ENCODE results near the gene GREM2. TPM values are rescaled to one million over a fixed set of nuclear protein-coding genes. Genes with fewer than 3 reads are reported as not detected.

The GREM2 gene
- total and polyA plus RNA-seq, 2 donors (not counting 1 experiment from before 2014, with no cell fraction given) = not detected

DNA sequence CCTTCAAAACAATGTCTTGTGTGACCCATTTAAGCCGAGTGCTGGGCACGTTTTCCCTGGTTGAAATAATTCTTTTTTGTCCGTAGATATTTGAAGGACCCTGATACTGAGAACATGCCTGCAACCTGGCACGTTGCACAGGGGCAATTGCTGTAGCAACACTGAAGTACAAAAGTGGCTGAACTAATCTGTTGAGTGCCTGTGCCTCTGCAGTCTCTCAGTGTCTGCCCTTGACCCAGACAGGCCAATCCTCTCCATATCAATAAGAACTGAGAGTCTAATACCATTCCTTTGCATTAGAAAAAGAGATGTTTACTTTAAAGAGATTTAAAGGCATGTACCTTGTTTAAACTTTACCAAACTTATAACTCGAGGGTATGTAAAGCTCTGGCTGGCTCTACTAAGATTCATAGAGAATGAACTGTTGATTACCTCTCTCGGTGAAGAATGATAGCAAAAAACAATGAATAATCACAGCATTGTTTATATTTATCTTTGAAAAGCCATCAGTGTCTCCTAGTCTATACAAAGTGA is 2.4 kb downstream of the GREM2 start:
- no peaks in the 10 kb centered on the region for H3K9me3 Mint-ChIP-seq (ENCODE audit: insufficient read depth)
- Histone ChIP-seq H3K27me3 (replicated peaks in 1 of 4; ENCODE audit: control extremely low read depth in 1 of 4, control insufficient read depth in 3 of 4, insufficient read depth in 4 of 4, low read length in 3 of 4) (peaks cover 0 to 22% (median 18%) of the 10 kb centered on the region in 4 experiments), H3K79me2 (ENCODE audit: control insufficient read depth, insufficient read depth, low read length) (no peaks in the 10 kb centered on the region), H2AFZ (ENCODE audit: insufficient read depth, low read depth, low read length, poor library complexity, severe bottlenecking) (no peak overlapping the region), H3K36me3 (replicated peaks in 1 of 2; ENCODE audit: control extremely low read depth in 1 of 2, control insufficient read depth in 1 of 2, extremely low read depth in 1 of 2, insufficient read depth in 2 of 2, low read length in 1 of 2) (no peaks in the 10 kb centered on the region), H4K20me1 (ENCODE audit: control insufficient read depth, insufficient read depth, low read length, poor library complexity, severe bottlenecking) (no peaks in the 10 kb centered on the region), H3K4me3 (ENCODE audit: control extremely low read depth in 1 of 5, extremely low read depth in 1 of 5, insufficient read depth in 1 of 5, low read depth in 2 of 5, low read length in 4 of 5) (no peak overlapping the region), H3K4me1 (ENCODE audit: control insufficient read depth in 2 of 2, insufficient read depth in 2 of 2, low read length in 2 of 2) (peaks cover 9 to 15% of the 10 kb centered on the region in 2 donors), H3K9me3 (ENCODE audit: control extremely low read depth in 1 of 3, control insufficient read depth in 2 of 3, insufficient read depth in 1 of 3, low read length in 2 of 3) (no peaks in the 10 kb centered on the region), H3K27ac (ENCODE audit: low read length in 2 of 2) (no peak overlapping the region), H3K9ac (ENCODE audit: low read length) (no peak overlapping the region), H3K4me2 (replicated peaks; ENCODE audit: low read depth, low read length, poor library complexity, severe bottlenecking) (no peak overlapping the region)
- no peak for ATAC-seq (ENCODE audit: low read depth)
- no peak for DNase-seq
- H3K4me1 Mint-ChIP-seq = peaks cover 13% of the 10 kb centered on the region
- TF ChIP-seq EZH2 (IDR thresholded peaks at IDR 0.05; ENCODE audit: borderline replicate concordance, insufficient read depth, low read depth, low read length, poor library complexity, severe bottlenecking) (no peak), CTCF (IDR thresholded peaks at IDR 0.05) (no peak)
- H3K27me3 Mint-ChIP-seq = peaks cover 41% of the 10 kb centered on the region
- intact Hi-C loops (cut with micrococcal nuclease) = no loop called here
- no peak overlapping the region for H3K27ac Mint-ChIP-seq
- CTCF ChIA-PET = interaction anchor here (0.6 kb wide), 1 partner anchor 1047 kb away, joined by 3 read pairs; no protein-coding TSS in a partner anchor
- POLR2A ChIA-PET = no interaction called here
- WGBS (ENCODE audit: insufficient coverage) = 48% methylated on average over 4 of the region's 6 CpGs
- no peak overlapping the region for H3K4me3 Mint-ChIP-seq

GRCh38 chr1:240608707-240609106 is 3.2 kb downstream of the GREM2 start:
- WGBS (ENCODE audit: insufficient coverage) = no CpG with 5 or more reads among the region's 2 CpGs
- Mint-ChIP-seq H3K4me1 (peaks cover 13% of the 10 kb centered on the region), H3K9me3 (ENCODE audit: insufficient read depth) (no peaks in the 10 kb centered on the region), H3K27ac (no peak overlapping the region), H3K27me3 (peaks cover 41% of the 10 kb centered on the region), H3K4me3 (no peak overlapping the region)
- ATAC-seq (ENCODE audit: low read depth) = no peak
- Histone ChIP-seq H3K4me2 (replicated peaks; ENCODE audit: low read depth, low read length, poor library complexity, severe bottlenecking) (no peak overlapping the region), H3K9ac (ENCODE audit: low read length) (no peak overlapping the region), H4K20me1 (ENCODE audit: control insufficient read depth, insufficient read depth, low read length, poor library complexity, severe bottlenecking) (no peaks in the 10 kb centered on the region), H3K27ac (ENCODE audit: low read length in 2 of 2) (no peak overlapping the region), H3K4me3 (ENCODE audit: control extremely low read depth in 1 of 5, extremely low read depth in 1 of 5, insufficient read depth in 1 of 5, low read depth in 2 of 5, low read length in 4 of 5) (no peak overlapping the region), H3K27me3 (replicated peaks in 1 of 4; ENCODE audit: control extremely low read depth in 1 of 4, control insufficient read depth in 3 of 4, insufficient read depth in 4 of 4, low read length in 3 of 4) (peaks cover 0 to 22% (median 18%) of the 10 kb centered on the region in 4 experiments), H3K36me3 (replicated peaks in 1 of 2; ENCODE audit: control extremely low read depth in 1 of 2, control insufficient read depth in 1 of 2, extremely low read depth in 1 of 2, insufficient read depth in 2 of 2, low read length in 1 of 2) (no peaks in the 10 kb centered on the region), H3K4me1 (ENCODE audit: control insufficient read depth in 2 of 2, insufficient read depth in 2 of 2, low read length in 2 of 2) (peaks cover 9 to 15% of the 10 kb centered on the region in 2 donors), H2AFZ (ENCODE audit: insufficient read depth, low read depth, low read length, poor library complexity, severe bottlenecking) (no peak overlapping the region), H3K79me2 (ENCODE audit: control insufficient read depth, insufficient read depth, low read length) (no peaks in the 10 kb centered on the region), H3K9me3 (ENCODE audit: control extremely low read depth in 1 of 3, control insufficient read depth in 2 of 3, insufficient read depth in 1 of 3, low read length in 2 of 3) (no peaks in the 10 kb centered on the region)
- intact Hi-C loops (cut with micrococcal nuclease) = no loop called here
- DNase-seq = no peak
- CTCF ChIA-PET = no interaction called here
- TF ChIP-seq CTCF (IDR thresholded peaks at IDR 0.05) (no peak), EZH2 (IDR thresholded peaks at IDR 0.05; ENCODE audit: borderline replicate concordance, insufficient read depth, low read depth, low read length, poor library complexity, severe bottlenecking) (no peak)
- POLR2A ChIA-PET = no interaction called here
